GM18511 (cell line): ENCODE measurements around the gene CORO1C.
"Not testable (repeated sequence)": the region's sequence is repeated elsewhere in the genome, so short reads cannot be mapped to it uniquely, and the experiment has no call there.

Experiments
- ATAC-seq: cut with Tn5 transposase; IDR thresholded peaks from one replicate; pipeline ENCODE4 v1.9.1; 2021; ENCODE audit warnings: mild to moderate bottlenecking, moderate library complexity; ENCODE audit not compliant: unreplicated experiment

The CORO1C gene

GRCh38 chr12:108679106-108679681 is 52.1 kb downstream of the CORO1C start:
- no peak for ATAC-seq

GRCh38 chr12:108678104-108678730 is 53.1 kb downstream of the CORO1C start:
- ATAC-seq, result no peak

- ATAC-seq, result no peak
Observed at GRCh38 chr12:108677381-108677780, 53.9 kb downstream of the CORO1C start.

- ATAC-seq, result no peak
Observed at GRCh38 chr12:108676707-108677106, 54.6 kb downstream of the CORO1C start.

GRCh38 chr12:108675792-108676191 is 55.5 kb downstream of the CORO1C start:
- no peak for ATAC-seq

GRCh38 chr12:108672054-108672453 is 59.3 kb downstream of the CORO1C start:
- ATAC-seq, result no peak

- ATAC-seq, result no peak
Observed at GRCh38 chr12:108671110-108671509, 60.2 kb downstream of the CORO1C start.

GRCh38 chr12:108670066-108670631 is 61.2 kb downstream of the CORO1C start:
- ATAC-seq, result no peak

GRCh38 chr12:108668542-108668941 is 62.8 kb downstream of the CORO1C start:
- ATAC-seq, result no peak

GRCh38 chr12:108668063-108668462 is 63.3 kb downstream of the CORO1C start:
- ATAC-seq, result no peak

- peak; percentile 40 for ATAC-seq
Observed at GRCh38 chr12:108667349-108667748, 64.0 kb downstream of the CORO1C start.

- no peak for ATAC-seq
Observed at GRCh38 chr12:108666401-108666881, 64.9 kb downstream of the CORO1C start.

- no peak for ATAC-seq
Observed at GRCh38 chr12:108665608-108666202, 65.6 kb downstream of the CORO1C start.

- ATAC-seq, result peak; percentile 86
Observed at GRCh38 chr12:108664338-108665258, 66.7 kb downstream of the CORO1C start.

GRCh38 chr12:108663324-108664015 is 67.8 kb downstream of the CORO1C start:
- ATAC-seq, result no peak

- ATAC-seq, result not testable (repeated sequence)
Observed at GRCh38 chr12:108658115-108658514, 73.2 kb downstream of the CORO1C start.

- ATAC-seq, result no peak
Observed at GRCh38 chr12:108657130-108657745, 74.1 kb downstream of the CORO1C start.

GRCh38 chr12:108656247-108656646 is 75.1 kb downstream of the CORO1C start:
- not testable (repeated sequence) for ATAC-seq

- not testable (repeated sequence) for ATAC-seq
Observed at GRCh38 chr12:108655812-108656175, 75.5 kb downstream of the CORO1C start.

GRCh38 chr12:108654622-108655021 is 76.7 kb downstream of the CORO1C start:
- not testable (repeated sequence) for ATAC-seq
